Effector CD4-positive, alpha-beta T cell (primary cell): Measurements from ENCODE around the gene ANKS1B.

Source experiments
- DNase-seq: peaks from one replicate; pipeline ENCODE4 v3.0.0-alpha.2; 2020

The ANKS1B gene

DNA sequence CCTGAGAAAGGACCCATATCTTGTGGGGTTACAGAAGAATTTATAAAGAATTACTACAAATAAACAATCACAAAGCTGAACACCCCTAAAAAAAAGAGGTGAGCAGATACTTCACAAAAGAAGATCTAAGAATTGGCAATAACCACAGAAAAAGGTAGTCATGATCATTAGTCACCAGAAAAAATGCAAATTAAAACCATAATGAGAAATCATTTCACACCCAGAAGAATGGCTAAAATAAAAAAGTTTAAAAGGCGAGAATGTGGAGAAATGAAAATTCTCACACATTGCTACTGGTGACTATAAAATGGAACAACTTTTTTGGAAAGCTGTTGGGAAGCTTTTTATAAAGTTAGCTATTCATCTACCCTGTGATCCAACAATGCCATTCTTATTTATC lies 545.3 kb downstream of the ANKS1B start:
- no peak for DNase-seq

DNA sequence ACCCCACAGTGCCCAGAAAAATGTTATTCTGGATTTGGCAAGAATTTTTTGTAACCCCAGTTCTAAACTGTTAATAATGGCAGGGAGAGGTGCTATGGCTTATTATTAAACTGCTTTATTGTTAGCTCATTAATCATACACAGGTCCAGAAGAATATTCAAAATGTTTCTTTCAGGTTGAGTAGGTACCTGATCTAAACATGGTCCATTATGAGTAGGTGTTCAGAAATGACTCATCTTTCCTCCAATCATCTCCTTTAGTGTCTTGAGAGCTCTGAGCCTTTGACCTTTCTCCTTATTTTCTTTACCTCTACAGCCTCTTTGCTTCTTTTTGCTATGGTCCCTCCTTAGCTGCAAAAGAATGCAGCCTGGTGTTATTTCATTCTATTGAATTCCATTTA lies 548.2 kb downstream of the ANKS1B start:
- no peak for DNase-seq

DNA sequence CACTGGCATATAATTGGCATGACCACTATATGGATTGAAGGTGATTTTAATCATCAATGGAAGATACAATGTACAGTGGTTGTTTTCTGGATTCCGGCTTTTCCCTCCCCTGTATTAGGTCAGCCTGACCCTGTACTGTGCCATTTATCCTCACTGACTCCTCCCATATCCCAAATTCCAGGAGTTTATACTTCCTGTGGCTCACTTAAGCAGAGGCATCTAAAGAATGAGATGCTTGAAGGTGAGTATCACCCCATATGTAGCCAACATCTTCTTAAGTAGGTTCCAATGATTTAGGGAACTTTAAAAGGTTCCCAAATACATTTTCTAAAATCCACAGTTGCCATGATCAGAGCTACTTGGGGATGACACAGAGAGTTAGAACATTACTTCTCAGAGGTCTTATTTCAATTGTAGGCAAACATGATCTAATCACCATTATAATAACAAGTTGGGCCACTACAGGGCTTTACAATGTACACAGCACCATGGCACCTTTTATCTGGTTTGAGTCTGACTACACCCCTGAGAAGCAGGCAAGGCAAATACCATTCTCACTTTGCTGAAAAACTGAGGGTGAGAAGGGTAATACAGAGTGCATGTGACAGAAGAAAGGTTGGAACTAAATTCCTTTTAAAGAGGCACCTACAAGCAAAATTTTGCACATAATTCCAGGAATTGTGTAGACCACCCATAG lies 549.5 kb downstream of the ANKS1B start:
- no peak for DNase-seq

DNA sequence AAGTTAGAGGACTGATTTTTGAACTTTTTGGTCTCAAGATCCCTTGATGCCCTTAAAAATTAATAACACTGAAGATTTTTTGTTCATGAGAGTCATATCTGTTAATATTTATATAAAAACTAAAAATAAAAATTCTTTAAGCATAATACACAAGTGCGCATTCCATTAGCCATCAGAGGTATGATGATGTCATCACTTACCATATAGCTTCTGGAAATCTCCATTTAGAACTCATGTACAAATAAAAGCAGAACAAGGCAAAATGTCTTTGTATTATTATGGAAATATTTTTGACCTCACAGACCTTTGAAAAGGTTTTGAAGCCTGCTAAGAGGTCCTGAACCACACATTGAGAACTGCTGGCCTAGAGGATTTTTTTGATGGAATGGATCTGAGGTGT lies 551.6 kb downstream of the ANKS1B start:
- DNase-seq = no peak

DNA sequence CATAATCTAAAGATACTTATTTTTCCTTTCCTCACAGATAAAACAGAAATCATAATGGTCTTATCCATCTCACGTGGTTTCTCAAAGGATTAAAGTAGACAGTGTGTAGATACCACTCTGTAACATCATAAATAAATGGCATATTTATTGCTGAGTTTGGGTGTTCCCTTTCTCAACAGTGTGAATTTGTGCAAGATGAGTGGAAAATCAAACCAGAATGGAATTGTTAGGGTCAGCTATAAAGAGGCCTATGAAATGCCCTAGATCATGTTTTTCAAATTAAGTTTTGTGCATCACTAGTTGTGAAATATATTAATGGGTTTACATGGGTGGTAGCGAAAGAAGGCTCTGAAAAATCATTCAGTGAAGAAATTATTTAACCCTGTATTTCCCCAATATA lies 553.5 kb downstream of the ANKS1B start:
- DNase-seq = no peak

DNA sequence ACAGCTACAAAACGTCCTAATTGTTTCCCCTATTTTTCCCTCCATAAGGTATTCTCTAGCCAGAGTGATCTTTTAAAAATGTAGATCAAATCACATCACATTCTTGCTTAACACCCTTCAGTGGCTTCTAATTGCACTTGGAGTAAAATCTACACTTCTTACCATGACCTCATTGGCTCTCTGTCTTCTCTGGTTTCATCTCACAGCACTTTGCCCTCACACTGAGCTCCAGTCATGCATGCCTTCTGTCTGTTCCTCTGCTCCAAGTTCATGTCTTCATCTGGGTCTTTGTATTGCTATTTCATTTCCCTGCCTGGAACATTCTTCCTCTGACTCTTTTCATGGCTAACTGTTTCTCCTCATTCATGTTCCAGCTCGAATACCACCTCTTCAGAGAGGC lies 557.6 kb downstream of the ANKS1B start:
- no peak for DNase-seq

DNA sequence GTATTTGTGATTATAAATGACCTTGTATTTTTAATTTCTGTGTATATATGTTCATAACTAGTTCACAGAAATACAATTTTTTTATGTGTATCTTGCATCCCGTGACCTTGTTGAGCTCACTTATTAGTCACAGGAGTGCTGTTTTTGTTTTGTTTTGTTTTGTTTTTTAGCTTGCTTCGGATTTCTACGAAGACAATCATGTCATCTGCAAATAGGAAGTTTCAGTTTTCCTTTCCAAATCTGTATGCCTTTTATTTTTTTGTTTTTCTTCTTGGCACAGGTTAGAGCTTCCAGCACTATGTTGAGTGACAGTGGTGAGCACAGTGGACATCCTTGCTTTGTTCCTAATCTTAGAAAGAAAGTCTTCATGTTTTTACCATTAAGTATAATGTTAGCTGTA lies 566.4 kb downstream of the ANKS1B start:
- DNase-seq = no peak

DNA sequence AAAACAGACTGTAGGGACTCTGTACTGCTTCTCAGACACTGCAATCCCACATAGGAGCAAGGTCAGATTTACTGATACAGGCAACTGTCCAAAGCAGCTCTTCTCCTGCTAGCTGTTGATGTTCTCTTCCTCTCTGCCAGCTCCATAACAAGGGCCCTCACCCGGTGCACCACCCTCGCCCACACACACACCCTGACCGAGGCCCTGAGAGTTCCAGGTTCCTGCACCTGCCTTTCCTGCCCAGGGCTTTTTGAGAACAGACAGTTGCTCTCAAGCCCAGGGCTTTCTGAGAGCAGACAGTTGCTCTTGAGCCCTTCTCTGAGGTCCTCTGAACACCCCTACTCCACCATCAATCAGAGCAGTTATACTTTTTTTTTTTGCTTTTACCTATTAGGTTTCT lies 571.0 kb downstream of the ANKS1B start:
- no peak for DNase-seq

DNA sequence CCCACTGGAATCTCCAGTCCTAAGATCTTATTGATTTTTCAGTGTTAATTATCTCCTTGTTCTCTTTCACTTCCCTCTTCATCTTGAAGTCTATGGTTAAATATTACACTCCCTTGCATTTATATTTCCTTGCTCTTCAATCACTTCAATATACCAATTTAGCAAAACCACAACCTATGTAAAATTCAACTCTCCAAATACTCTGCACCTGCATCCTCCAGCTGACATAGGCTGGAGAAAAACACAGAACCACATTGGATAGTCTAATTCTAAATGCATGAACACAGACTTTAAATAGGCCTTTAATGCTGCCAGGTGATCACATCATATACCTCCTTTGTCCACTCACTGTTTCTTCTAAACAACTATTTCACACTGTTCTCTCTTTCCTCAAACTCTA lies 591.0 kb downstream of the ANKS1B start:
- DNase-seq = no peak

DNA sequence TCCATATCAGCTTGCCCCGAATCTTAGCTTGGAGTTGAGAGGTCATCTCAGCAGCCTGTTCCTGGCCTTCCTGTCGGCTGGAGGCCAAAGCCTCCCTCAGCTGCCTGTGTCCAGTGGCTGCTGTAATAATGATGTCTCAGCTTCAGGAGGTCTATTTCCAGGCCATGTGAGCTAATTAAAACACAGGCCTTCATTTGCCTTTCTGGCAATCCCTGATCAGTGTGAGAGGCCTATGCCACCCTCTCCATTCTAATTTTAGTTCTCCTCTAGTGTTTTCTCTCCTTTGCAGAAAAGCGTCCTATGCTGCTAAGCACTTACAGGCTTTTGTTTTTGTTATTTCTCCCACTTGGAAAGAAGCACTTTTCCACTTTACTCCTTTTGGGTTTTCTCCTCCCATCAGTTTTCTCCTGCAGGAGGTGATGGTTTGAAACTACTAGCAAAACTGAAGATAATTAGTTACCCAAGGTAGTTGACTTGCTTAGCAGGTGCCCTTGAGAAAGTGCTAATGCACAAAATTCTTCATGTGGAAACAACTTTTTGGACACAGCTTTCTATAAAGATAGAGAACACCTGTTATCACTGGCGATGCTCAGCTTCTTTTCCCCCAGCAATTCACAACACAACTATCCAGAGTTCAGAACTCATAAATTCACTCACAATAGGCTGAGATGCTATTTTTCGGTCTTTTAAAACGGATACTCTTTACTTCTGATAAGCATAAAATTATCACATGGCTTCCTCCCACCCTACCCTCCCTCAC lies 592.5 kb downstream of the ANKS1B start:
- DNase-seq = no peak

DNA sequence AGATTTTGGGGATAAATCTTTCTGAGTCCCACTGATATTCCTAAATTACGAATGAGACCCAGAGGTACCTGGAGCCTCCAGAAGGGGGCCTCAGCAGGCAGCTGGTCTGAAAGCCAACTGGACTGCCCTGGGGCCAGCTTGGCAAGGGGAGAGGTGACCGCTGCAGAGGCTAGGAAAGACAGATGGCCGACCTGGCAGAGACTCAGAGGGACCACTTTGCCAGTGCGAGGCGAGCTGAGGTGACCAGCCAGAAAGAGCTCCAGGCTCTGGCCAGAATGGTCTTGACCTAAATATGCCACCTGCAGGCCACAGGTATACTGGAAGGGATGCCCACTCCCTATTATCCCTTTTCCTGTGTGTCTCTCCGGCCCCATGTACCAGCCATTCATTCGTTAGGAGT lies 594.0 kb downstream of the ANKS1B start:
- DNase-seq = no peak

DNA sequence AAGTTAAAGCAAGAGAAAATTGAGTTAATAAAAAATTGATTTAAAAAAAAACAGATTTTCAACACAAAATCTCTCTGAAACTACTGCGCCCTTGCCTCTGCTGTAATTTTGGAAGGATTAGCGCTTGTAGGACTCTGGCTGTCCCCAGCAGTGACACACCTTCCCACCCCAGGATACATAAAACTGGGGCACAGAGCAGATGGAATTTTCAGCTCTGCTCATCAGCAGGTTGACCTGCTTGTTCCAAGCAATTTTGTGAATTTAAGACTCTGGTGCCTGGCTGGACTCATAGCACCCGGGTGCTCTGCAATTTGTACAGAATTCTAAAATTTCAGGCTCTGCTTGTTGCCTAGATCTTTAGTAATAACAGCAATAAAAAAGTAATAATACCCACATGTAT lies 595.0 kb downstream of the ANKS1B start:
- DNase-seq = no peak

DNA sequence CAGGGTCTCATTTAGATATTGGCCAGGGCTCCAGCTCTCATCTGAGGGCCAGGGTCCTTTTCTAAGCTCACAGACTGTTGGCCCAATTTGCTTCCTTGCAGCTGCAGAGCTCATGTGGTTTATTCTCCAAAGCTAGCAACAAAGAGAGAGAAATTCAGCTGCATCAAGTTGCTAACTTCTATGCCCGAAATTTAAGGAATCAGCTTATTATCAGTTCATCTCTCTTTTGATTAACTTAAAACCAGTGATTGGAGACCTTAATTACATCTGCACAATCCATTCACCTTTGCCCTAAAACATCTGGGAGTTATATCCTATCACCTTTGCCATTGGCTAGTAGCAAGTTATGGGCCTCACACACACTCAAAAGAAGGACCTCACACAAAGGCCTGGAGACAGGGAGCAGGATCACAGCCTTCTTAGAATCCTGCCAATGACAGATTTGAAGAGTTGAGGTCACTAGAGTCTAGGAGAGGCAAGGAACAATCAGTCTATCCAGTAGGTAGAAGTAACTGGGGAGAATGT lies 596.0 kb downstream of the ANKS1B start:
- no peak for DNase-seq

DNA sequence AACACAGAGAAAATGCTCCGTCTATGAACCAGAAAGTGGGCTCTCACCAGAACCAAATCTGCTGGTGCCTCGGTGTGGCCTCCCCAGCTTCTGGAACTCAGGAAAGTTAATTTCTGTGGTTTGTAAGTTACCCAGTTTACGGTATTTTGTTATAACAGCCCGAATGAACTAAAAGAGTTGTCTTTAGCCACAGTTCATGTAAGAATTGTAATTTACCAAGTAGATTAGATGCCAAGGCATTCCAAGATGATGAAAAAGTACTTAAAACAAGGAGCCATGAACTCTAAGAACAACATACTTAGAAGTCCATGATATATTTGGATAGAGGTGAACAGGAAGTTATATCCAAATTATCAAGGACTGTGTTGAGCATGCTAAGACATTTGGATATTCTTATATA lies 597.1 kb downstream of the ANKS1B start:
- no peak for DNase-seq

DNA sequence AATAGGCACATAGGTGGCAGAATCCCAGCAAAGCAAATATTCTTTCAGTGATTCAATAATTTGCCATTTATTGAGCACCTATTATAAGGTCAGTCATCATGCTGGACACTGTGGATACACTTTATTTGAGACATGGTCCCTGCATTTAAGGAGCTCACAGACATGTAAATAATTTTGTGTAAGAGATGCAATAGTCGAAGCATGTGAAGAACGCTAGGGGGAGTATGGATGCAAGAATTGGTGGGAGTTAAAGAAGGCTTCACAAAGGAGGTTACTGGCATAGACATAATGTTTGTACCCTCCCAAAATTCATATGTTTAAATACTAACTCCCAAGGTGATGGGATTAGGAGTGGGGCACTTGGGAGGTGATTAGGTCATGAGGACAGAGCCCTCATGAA lies 597.8 kb downstream of the ANKS1B start:
- no peak for DNase-seq

DNA sequence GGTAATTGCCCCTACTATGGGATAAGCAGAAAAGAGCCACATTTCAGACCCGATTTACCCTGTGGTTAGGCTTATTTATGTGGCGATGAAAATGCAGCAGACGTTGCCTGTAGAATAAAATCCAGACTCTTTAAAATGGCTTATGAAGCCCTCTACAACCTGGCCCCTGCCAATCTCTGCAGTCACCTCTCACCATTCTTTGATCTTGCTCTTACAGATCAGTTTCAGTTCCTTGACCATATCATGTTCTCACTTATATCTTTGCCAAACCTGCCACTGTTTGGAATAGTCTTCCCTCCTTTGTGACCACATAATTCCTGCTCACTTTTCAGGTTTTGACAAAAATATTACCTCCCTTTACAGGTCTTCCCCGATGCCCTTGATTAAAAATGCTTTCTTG lies 601.5 kb downstream of the ANKS1B start:
- DNase-seq = no peak

DNA sequence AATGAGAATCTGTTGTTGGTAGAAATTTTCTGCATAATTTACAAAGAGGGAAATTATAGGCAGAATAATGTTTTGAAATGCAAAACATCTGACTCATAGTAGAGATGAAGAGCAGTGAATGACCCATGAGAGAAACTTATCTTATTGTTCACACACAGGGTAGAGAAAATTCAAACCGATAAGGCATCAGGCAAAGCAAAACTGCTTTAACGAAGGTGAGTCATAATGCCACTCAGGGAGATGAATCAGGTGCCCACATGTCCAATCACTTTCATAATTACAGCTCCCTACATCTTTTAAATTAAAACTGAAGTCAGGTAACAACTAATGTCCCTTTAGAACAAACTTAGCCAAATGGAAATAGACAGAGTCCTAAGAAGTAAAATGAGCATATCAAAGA lies 602.7 kb downstream of the ANKS1B start:
- no peak for DNase-seq

DNA sequence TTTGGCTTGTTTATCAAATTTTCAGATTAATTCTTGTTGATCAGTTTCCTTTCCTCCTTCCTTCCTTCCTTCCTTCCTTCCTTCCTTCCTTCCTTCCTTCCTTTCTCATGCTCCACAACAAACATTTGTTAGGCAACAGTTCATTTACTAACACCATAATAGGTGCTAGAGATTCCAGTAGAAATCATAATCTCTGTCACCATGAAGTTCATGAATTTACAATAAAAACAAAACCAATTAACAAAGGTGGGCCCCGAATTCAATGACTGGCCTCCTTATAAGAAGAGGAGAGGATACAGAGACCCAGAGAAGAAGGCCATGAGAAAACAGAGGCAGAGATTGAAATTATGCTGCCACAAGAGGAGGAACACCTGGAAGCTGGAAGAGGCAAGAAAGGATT lies 604.0 kb downstream of the ANKS1B start:
- DNase-seq = no peak

DNA sequence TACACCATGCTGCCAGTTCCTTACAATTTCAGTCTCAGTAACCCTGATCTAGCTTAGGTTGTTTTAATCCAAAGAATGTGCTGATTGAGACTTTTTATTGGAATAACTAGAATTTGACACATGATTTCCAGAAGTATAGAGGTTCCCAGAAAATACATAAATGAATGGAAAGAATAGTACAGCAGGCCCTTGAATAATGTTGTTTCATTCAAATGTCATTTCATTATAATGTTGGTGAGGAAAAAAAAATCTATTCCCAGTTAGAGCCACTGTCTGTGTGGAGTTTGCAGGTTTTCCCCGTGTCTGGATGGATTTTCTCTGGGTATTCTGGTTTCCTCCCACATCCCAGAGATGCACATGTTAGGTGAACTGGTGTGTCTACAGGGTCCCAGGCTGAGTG lies 610.7 kb downstream of the ANKS1B start:
- no peak for DNase-seq

DNA sequence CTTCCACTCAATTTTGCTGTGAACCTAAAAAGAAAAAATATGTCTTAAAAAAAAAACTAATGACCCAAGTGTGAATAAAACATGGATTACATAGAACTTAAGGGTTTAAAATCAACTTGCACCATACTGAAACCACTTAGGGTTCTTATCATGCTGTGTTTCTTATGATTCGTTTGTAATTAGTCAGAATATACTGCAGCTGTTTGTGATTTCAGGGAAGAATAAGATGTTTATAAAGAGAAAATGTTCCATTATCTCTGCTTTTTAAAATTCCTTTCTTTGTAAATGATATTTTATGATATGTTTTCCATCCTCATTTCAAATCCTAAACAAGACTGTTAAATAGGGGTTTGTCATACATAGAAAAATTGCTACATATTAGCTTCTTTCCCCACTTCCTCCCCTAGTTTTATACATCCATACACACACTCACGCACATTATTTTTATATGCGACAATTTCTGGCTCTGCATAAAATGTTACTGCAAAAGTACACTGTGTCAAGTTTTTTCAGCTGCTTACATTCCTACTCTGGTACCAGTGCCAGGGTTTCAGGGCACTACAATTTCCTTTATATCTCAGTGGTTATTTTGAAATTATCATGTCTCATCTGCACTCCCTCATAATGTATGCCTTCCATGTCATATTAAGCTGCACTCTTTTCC lies 612.3 kb downstream of the ANKS1B start:
- DNase-seq = no peak

DNA sequence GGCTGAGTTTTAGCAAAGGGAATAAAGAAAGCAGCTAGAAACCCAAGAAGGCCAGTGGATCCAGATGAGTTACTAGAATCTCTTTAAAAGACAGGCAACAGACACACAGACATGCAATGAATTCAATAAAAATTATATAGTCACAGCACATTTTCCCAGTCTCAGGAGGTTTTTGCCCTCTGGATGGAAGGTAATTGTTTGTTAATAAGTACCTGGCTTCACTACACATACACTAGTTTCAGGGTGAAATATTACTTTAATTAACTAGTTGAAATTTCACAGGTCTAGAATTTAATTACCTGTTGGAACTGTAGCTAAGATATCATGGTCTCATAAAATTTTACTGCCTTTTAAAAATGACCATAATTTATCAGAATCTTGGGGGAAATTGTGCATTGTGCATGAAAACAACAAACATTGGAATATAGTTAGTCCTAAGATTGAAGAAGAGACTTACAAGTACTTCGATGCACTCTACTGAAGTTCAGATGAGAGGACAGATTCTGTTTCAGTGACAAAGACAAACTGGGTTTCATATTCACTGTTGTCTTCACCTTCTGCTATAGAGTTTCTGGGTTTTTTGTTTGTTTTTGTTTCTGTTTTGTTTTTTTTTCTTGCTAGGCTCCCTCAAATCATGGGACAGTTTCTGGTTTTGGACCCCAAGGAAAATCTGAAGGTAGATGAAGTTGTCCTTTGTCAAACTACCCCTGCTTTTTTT lies 614.2 kb downstream of the ANKS1B start:
- DNase-seq = no peak

DNA sequence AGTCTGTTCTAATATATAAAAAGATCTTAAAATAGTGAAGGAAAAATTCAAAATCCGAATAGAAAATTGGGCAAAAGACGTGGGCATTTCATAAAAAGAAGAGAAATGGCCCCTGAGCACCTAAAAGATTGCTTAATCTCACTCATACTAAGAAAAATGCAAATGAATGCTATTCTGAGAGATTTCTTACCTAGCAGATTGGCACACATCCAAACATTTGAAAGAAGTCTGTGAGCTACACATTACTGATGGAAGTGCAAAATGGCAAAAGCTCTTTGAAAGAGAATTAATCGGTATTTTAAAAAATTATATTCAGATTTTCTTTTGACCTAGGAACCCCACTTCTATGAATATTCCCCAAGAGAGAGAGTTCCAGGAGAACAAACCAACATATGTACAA lies 617.6 kb downstream of the ANKS1B start:
- no peak for DNase-seq

DNA sequence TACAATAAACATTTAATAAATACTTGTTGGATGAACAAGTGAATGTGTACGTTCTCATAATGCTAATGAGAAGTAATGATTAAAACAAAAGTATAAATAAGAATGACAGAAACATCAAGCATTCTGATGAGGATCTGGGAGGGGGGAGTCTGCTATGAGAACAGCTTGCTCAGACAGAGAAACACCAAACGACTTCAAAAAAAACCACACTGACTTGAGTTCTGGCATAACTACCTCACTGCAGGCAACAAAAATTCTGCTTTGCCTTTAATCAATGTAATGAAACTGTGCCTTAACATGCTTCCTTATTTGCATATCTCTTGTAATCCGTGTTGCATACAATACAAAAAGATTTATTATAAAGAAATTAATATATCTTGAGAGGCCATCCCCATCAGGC lies 632.5 kb downstream of the ANKS1B start:
- no peak for DNase-seq
